Measurements from ENCODE around the gene PPTC7.

GRCh38 chr12:110545812-110546211 lies 37.3 kb downstream of the PPTC7 start:
- no peak for TF ChIP-seq TAF1 (CRISPR knock-in tag; IDR thresholded peaks at IDR 0.05)
- no peak for TF ChIP-seq MAF1 (CRISPR knock-in tag; IDR thresholded peaks at IDR 0.05; ENCODE audit: borderline replicate concordance)
- no peak for TF ChIP-seq SP4 (CRISPR knock-in tag; IDR thresholded peaks at IDR 0.05)
- no peak for TF ChIP-seq MZF1 (CRISPR knock-in tag; IDR thresholded peaks at IDR 0.05; ENCODE audit: borderline replicate concordance)
- TF ChIP-seq MNT (IDR thresholded peaks at IDR 0.05), result no peak
- TF ChIP-seq KMT2A (CRISPR knock-in tag; IDR thresholded peaks at IDR 0.05), result no peak
- TF ChIP-seq ZNF557 (CRISPR knock-in tag; IDR thresholded peaks at IDR 0.05), result no peak
- no peak for TF ChIP-seq DNMT1 (CRISPR knock-in tag; IDR thresholded peaks at IDR 0.05)
- TF ChIP-seq ZFP82 (CRISPR knock-in tag; IDR thresholded peaks at IDR 0.05; ENCODE audit: borderline replicate concordance), result no peak
- TF ChIP-seq MED8 (CRISPR knock-in tag; IDR thresholded peaks at IDR 0.05; ENCODE audit: insufficient replicate concordance), result no peak
- TF ChIP-seq POLR2AphosphoS5 (IDR thresholded peaks at IDR 0.05; ENCODE audit: low read depth, low read length), result no peak
- TF ChIP-seq, protein P1, sequence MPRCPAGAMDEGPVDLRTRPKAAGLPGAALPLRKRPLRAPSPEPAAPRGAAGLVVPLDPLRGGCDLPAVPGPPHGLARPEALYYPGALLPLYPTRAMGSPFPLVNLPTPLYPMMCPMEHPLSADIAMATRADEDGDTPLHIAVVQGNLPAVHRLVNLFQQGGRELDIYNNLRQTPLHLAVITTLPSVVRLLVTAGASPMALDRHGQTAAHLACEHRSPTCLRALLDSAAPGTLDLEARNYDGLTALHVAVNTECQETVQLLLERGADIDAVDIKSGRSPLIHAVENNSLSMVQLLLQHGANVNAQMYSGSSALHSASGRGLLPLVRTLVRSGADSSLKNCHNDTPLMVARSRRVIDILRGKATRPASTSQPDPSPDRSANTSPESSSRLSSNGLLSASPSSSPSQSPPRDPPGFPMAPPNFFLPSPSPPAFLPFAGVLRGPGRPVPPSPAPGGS (CRISPR knock-in tag; IDR thresholded peaks at IDR 0.05), result no peak
- TF ChIP-seq ZNF256 (CRISPR knock-in tag; conservative IDR thresholded peaks at IDR 0.05), result no peak
